ENCODE results near the gene CUTA. TPM values are rescaled to one million over a fixed set of nuclear protein-coding genes. Genes with fewer than 3 reads are reported as not detected.
A peak's percentile ranks its signal among the peaks of the same experiment; 100 is the strongest.

The CUTA gene
- total RNA-seq, 2 experiments from 2014 or later, result 164 to 175 TPM

GRCh38 chr6:33390767-33391277 lies 27.1 kb downstream of the CUTA start:
- DNase-seq (ENCODE audit: low spot score), result no peak
- Histone ChIP-seq H3K27ac (ENCODE audit: low read depth, low read length, poor library complexity, severe bottlenecking) (peak overlapping the region; percentile 90), H3K4me2 (ENCODE audit: low read length) (peak overlapping the region; percentile 60), H3K4me1 (ENCODE audit: insufficient read depth, low read length, poor library complexity, severe bottlenecking) (peaks cover 31% of the 10 kb centered on the region), H3K4me3 (ENCODE audit: low read depth, low read length, poor library complexity, severe bottlenecking) (peak overlapping the region; percentile 53), H4K20me1 (ENCODE audit: insufficient read depth, low read length) (peaks cover 26% of the 10 kb centered on the region), H3K9me3 (ENCODE audit: low read length) (no peaks in the 10 kb centered on the region), H3K9me2 (ENCODE audit: insufficient read depth, low read length) (no peaks in the 10 kb centered on the region), H3K36me3 (ENCODE audit: insufficient read depth, low read length) (peaks cover 40% of the 10 kb centered on the region), H3K79me2 (ENCODE audit: insufficient read depth, low read depth, low read length) (peaks cover 41% of the 10 kb centered on the region), H2AFZ (ENCODE audit: low read length) (peak overlapping the region; percentile 89)
- intact Hi-C loops (cut with micrococcal nuclease; ENCODE audit: unreplicated experiment), result loop anchor here (1.0 to 10.0 kb wide), 8 partner anchors 19 to 1576 kb away; partner anchors contain the start of genes B3GALT4, CUTA, HSPA1A and HSPA1L
- TSS peak; percentile 91 for BruUV-seq (replicated peaks)
- ChIA-PET CTCF (ENCODE audit: unreplicated experiment) (interaction anchor here (0.6 to 1.0 kb wide), 4 partner anchors 17 to 35 kb away, joined by 3 to 10 read pairs (median 3); partner anchors contain the start of gene PHF1), POLR2A (interaction anchor here (0.6 to 1.3 kb wide), 8 partner anchors 10 to 237 kb away, joined by 3 to 6 read pairs (median 4); partner anchors contain the start of gene ZBTB22)
- TF ChIP-seq EZH2phosphoT487 (IDR thresholded peaks at IDR 0.05; ENCODE audit: borderline replicate concordance, low read depth, low read length) (no peak), CTCF (conservative IDR thresholded peaks at IDR 0.05; ENCODE audit: low read length) (no peak)

DNA sequence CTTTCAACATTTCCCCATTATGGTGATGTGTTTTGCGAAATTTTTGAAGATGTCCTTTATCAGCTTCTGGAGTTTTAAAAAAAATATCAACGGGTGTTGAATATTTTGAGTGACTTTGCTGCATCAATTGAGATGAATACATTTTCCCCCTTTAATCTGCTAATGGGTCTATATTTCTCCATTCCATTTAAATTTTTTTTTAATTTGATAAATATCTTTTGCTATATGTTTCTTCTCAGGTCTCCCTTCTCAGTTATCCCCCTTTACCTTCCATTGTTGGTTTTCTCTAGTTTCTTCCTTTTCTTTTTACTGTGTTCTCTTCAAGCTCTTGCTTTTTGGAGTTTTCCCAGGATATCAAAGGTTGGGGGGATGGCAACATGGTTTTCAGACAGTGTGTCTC lies 27.7 kb downstream of the CUTA start:
- POLR2A ChIA-PET, result interaction anchor here (1.2 to 1.3 kb wide), 6 partner anchors 17 to 237 kb away, joined by 3 to 6 read pairs (median 5); partner anchors contain the start of gene ZBTB22
- Histone ChIP-seq H3K4me1 (ENCODE audit: insufficient read depth, low read length, poor library complexity, severe bottlenecking) (peaks cover 25% of the 10 kb centered on the region), H3K4me3 (ENCODE audit: low read depth, low read length, poor library complexity, severe bottlenecking) (no peak overlapping the region), H4K20me1 (ENCODE audit: insufficient read depth, low read length) (peaks cover 20% of the 10 kb centered on the region), H3K4me2 (ENCODE audit: low read length) (no peak overlapping the region), H3K36me3 (ENCODE audit: insufficient read depth, low read length) (peaks cover 34% of the 10 kb centered on the region), H3K9me3 (ENCODE audit: low read length) (no peaks in the 10 kb centered on the region), H3K79me2 (ENCODE audit: insufficient read depth, low read depth, low read length) (peaks cover 34% of the 10 kb centered on the region), H2AFZ (ENCODE audit: low read length) (peak overlapping the region; percentile 89; the same call in 1 of the 2 replicates), H3K9me2 (ENCODE audit: insufficient read depth, low read length) (no peaks in the 10 kb centered on the region), H3K27ac (ENCODE audit: low read depth, low read length, poor library complexity, severe bottlenecking) (no peak overlapping the region)
- intact Hi-C loops (cut with micrococcal nuclease; ENCODE audit: unreplicated experiment), result loop anchor here (5.0 to 10.0 kb wide), 3 partner anchors 93 to 1575 kb away; partner anchors contain the start of genes B3GALT4, HSPA1A, HSPA1L and RGL2
- CTCF ChIA-PET (ENCODE audit: unreplicated experiment), result interaction anchor here (0.9 to 1.0 kb wide), 2 partner anchors 16 to 29 kb away, joined by 3 read pairs; no protein-coding TSS in a partner anchor
- no peak for DNase-seq (ENCODE audit: low spot score)
- BruUV-seq (replicated peaks), result no TSS peak
- TF ChIP-seq CTCF (conservative IDR thresholded peaks at IDR 0.05; ENCODE audit: low read length), result no peak
- no peak for TF ChIP-seq EZH2phosphoT487 (IDR thresholded peaks at IDR 0.05; ENCODE audit: borderline replicate concordance, low read depth, low read length)

GRCh38 chr6:33384581-33385020 lies 33.3 kb downstream of the CUTA start:
- H3K4me3 ChIP-seq (ENCODE audit: low read depth, low read length, poor library complexity, severe bottlenecking), result no peak overlapping the region
- no peak for TF ChIP-seq EZH2phosphoT487 (IDR thresholded peaks at IDR 0.05; ENCODE audit: borderline replicate concordance, low read depth, low read length)
- peak; percentile 22; the same call in 1 of the 2 replicates for TF ChIP-seq CTCF (conservative IDR thresholded peaks at IDR 0.05; ENCODE audit: low read length)
- H3K27ac ChIP-seq (ENCODE audit: low read depth, low read length, poor library complexity, severe bottlenecking), result no peak overlapping the region
- H3K9me3 ChIP-seq (ENCODE audit: low read length), result no peaks in the 10 kb centered on the region
- no peaks in the 10 kb centered on the region for H4K20me1 ChIP-seq (ENCODE audit: insufficient read depth, low read length)
- intact Hi-C loops (cut with micrococcal nuclease; ENCODE audit: unreplicated experiment), result no loop called here
- BruUV-seq (replicated peaks), result no TSS peak
- CTCF ChIA-PET (ENCODE audit: unreplicated experiment), result no interaction called here
- no peak overlapping the region for H2AFZ ChIP-seq (ENCODE audit: low read length)
- no peaks in the 10 kb centered on the region for H3K9me2 ChIP-seq (ENCODE audit: insufficient read depth, low read length)
- no peaks in the 10 kb centered on the region for H3K4me1 ChIP-seq (ENCODE audit: insufficient read depth, low read length, poor library complexity, severe bottlenecking)
- POLR2A ChIA-PET, result no interaction called here
- no peaks in the 10 kb centered on the region for H3K79me2 ChIP-seq (ENCODE audit: insufficient read depth, low read depth, low read length)
- H3K4me2 ChIP-seq (ENCODE audit: low read length), result no peak overlapping the region
- no peak for DNase-seq (ENCODE audit: low spot score)
- H3K36me3 ChIP-seq (ENCODE audit: insufficient read depth, low read length), result no peaks in the 10 kb centered on the region

Data from OCI-LY7 (cell line).